ENCODE results near the gene PLCH2. TPM values are rescaled to one million over a fixed set of nuclear protein-coding genes. Genes with fewer than 3 reads are reported as not detected.

The PLCH2 gene
- polyA plus RNA-seq, 1 of the 3 experiments (the other 2 are of a cell fraction): 0.08 TPM

DNA sequence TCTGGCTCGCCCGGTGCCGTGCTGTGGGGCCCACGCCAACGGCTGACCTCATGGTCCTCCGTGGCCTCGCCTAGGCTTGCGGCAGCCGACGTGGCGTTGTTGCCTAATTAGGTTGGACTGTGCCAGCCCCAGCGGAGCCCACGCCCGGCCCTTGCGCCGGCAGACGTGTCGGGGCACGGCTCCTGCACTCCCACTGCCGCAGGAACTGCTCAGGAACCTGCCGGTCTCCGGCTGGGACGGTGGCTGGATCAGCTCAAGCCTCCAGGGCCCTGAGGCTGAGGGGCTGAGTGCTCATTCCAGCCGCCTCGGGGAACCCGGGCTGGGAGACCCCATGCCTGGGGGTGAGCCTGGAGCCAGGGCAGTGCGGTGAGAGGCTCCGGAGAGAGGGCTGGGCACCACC lies 47.6 kb upstream of the PLCH2 start:
- Histone ChIP-seq H3K9me2 (no peaks in the 10 kb centered on the region), H4K20me1 (ENCODE audit: insufficient read depth) (no peaks in the 10 kb centered on the region), H3K79me2 (ENCODE audit: insufficient read depth) (no peaks in the 10 kb centered on the region), H3K4me1 (ENCODE audit: control insufficient read depth in 1 of 2, insufficient read depth in 2 of 2, low read depth in 1 of 2, low read length in 1 of 2) (peaks cover 0 to 3% of the 10 kb centered on the region in 2 experiments; a peak in 1 of 4 replicates), H3K4me2 (no peak overlapping the region), H3K27ac (ENCODE audit: low read depth in 2 of 2, low read length in 1 of 2) (no peak overlapping the region), H3K9ac (no peak overlapping the region), H3K9me3 (no peaks in the 10 kb centered on the region), H3K36me3 (replicated peaks in 1 of 2; ENCODE audit: control insufficient read depth in 1 of 2, insufficient read depth in 2 of 2, low read length in 1 of 2) (no peaks in the 10 kb centered on the region), H3K27me3 (ENCODE audit: insufficient read depth) (peaks cover 6% of the 10 kb centered on the region), H3F3A (replicated peaks; ENCODE audit: insufficient read depth) (no peaks in the 10 kb centered on the region), H2AFZ (ENCODE audit: low read depth) (no peak overlapping the region), H3K4me3 (ENCODE audit: low read depth in 2 of 2, low read length in 1 of 2) (no peak overlapping the region)
- TF ChIP-seq ELF1 (IDR thresholded peaks at IDR 0.05): no peak
- TF ChIP-seq EP300 (IDR thresholded peaks at IDR 0.05; ENCODE audit: borderline replicate concordance in 1 of 2, low read depth in 1 of 2, low read length in 1 of 2): no peak
- TF ChIP-seq RCOR1 (IDR thresholded peaks at IDR 0.05; ENCODE audit: low read length): no peak
- TF ChIP-seq, protein P1, sequence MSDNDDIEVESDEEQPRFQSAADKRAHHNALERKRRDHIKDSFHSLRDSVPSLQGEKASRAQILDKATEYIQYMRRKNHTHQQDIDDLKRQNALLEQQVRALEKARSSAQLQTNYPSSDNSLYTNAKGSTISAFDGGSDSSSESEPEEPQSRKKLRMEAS (IDR thresholded peaks at IDR 0.05; ENCODE audit: low read depth): no peak
- TF ChIP-seq, protein P2, sequence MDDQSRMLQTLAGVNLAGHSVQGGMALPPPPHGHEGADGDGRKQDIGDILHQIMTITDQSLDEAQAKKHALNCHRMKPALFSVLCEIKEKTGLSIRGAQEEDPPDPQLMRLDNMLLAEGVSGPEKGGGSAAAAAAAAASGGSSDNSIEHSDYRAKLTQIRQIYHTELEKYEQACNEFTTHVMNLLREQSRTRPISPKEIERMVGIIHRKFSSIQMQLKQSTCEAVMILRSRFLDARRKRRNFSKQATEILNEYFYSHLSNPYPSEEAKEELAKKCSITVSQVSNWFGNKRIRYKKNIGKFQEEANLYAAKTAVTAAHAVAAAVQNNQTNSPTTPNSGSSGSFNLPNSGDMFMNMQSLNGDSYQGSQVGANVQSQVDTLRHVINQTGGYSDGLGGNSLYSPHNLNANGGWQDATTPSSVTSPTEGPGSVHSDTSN (IDR thresholded peaks at IDR 0.05): no peak
- no peak for TF ChIP-seq NFIC (IDR thresholded peaks at IDR 0.05; ENCODE audit: borderline replicate concordance)
- TF ChIP-seq, protein P3, sequence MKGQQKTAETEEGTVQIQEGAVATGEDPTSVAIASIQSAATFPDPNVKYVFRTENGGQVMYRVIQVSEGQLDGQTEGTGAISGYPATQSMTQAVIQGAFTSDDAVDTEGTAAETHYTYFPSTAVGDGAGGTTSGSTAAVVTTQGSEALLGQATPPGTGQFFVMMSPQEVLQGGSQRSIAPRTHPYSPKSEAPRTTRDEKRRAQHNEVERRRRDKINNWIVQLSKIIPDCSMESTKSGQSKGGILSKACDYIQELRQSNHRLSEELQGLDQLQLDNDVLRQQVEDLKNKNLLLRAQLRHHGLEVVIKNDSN (IDR thresholded peaks at IDR 0.05; ENCODE audit: borderline replicate concordance, low read depth): no peak
- TF ChIP-seq GATA2 (CRISPR knock-in tag; IDR thresholded peaks at IDR 0.05): no peak
- TF ChIP-seq YY1 (IDR thresholded peaks at IDR 0.05; ENCODE audit: low read depth): no peak
- no peak for TF ChIP-seq MEF2A (IDR thresholded peaks at IDR 0.05; ENCODE audit: borderline replicate concordance, low read depth)
- TF ChIP-seq TCF12 (IDR thresholded peaks at IDR 0.05): no peak
- TF ChIP-seq FOSL2 (IDR thresholded peaks at IDR 0.05; ENCODE audit: borderline replicate concordance, low read depth): no peak
- no peak for TF ChIP-seq FOXM1 (IDR thresholded peaks at IDR 0.05; ENCODE audit: low read depth)
- TF ChIP-seq CHD2 (IDR thresholded peaks at IDR 0.05; ENCODE audit: low read length, partially characterized antibody): no peak
- no peak for TF ChIP-seq JUND (IDR thresholded peaks at IDR 0.05)
- no peak for TF ChIP-seq RFX5 (IDR thresholded peaks at IDR 0.05; ENCODE audit: low read length)
- no peak for TF ChIP-seq NRF1 (IDR thresholded peaks at IDR 0.05; ENCODE audit: low read depth, low read length)
- DNase-seq: no peak
- WGBS (ENCODE audit: low lambda C conversion rate): 79% methylated on average over 14 of the region's 28 CpGs
- CTCF ChIA-PET: interaction anchor here (3.5 kb wide), 1 partner anchor 14 kb away, joined by 13 read pairs; no protein-coding TSS in a partner anchor
- POLR2A ChIA-PET: no interaction called here

DNA sequence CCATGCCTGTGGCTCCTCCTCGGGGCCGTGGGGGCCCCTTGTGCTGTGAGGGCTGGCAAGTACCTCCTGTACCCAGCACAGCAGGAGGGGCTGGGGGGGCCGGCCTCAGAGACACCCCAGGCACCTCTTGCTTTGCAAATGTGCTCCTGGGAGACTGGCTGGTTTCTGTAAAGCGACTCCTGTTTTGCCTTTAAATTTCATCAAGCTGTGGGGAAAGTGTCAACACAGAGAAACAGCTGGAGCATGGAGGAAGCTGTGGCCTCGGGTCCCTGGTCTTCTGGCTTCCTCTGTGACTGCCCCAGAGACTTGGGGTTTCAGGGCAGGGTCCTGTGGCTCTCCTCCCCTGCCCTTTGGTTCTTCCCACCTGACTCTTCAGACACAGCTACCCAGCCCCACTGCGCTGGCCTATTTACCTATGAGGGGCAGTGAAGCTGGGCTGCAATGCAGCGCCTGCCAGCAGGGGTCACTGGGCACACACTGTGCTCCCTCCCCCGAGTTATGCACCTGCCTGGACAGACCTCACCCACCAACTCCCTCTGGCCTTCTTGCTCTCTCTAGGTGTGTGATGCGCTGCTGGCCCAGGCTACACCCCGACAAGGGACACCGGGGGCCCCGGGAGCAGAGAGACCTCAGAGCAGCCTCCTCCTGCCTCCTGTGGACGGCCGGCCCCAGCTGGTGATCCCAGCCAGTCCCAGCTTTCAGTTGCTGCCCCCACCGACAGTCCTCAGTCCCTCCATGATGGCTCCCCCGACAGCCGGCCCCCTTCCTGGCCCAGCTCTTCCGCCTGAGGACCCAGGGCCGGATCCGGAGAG lies 46.1 kb upstream of the PLCH2 start:
- Histone ChIP-seq H2AFZ (ENCODE audit: low read depth) (no peak overlapping the region), H3K79me2 (ENCODE audit: insufficient read depth) (no peaks in the 10 kb centered on the region), H3F3A (replicated peaks; ENCODE audit: insufficient read depth) (no peaks in the 10 kb centered on the region), H3K4me2 (no peak overlapping the region), H3K4me1 (ENCODE audit: control insufficient read depth in 1 of 2, insufficient read depth in 2 of 2, low read depth in 1 of 2, low read length in 1 of 2) (peaks cover 0 to 3% of the 10 kb centered on the region in 2 experiments; a peak in 1 of 4 replicates), H3K27ac (ENCODE audit: low read depth in 2 of 2, low read length in 1 of 2) (no peak overlapping the region), H3K9me2 (no peaks in the 10 kb centered on the region), H3K27me3 (ENCODE audit: insufficient read depth) (peaks cover 11% of the 10 kb centered on the region), H3K9me3 (no peaks in the 10 kb centered on the region), H4K20me1 (ENCODE audit: insufficient read depth) (no peaks in the 10 kb centered on the region), H3K36me3 (replicated peaks in 1 of 2; ENCODE audit: control insufficient read depth in 1 of 2, insufficient read depth in 2 of 2, low read length in 1 of 2) (no peaks in the 10 kb centered on the region), H3K9ac (no peak overlapping the region), H3K4me3 (ENCODE audit: low read depth in 2 of 2, low read length in 1 of 2) (no peak overlapping the region)
- WGBS (ENCODE audit: low lambda C conversion rate): 81% methylated on average over 6 of the region's 20 CpGs
- ChIA-PET POLR2A (no interaction called here), CTCF (interaction anchor here (1.2 to 3.5 kb wide), 7 partner anchors 10 to 117 kb away, joined by 3 to 13 read pairs (median 7); no protein-coding TSS in a partner anchor)
- DNase-seq: no peak
- TF ChIP-seq ELF1 (IDR thresholded peaks at IDR 0.05) (no peak), EZH2phosphoT487 (IDR thresholded peaks at IDR 0.05; ENCODE audit: borderline replicate concordance, low read depth) (no peak), MEF2A (IDR thresholded peaks at IDR 0.05; ENCODE audit: borderline replicate concordance, low read depth) (no peak), SIN3A (IDR thresholded peaks at IDR 0.05; ENCODE audit: borderline replicate concordance, low read depth, low read length) (no peak), TCF12 (IDR thresholded peaks at IDR 0.05) (no peak), FOSL2 (IDR thresholded peaks at IDR 0.05; ENCODE audit: borderline replicate concordance, low read depth) (no peak)
- TF ChIP-seq, protein P4, sequence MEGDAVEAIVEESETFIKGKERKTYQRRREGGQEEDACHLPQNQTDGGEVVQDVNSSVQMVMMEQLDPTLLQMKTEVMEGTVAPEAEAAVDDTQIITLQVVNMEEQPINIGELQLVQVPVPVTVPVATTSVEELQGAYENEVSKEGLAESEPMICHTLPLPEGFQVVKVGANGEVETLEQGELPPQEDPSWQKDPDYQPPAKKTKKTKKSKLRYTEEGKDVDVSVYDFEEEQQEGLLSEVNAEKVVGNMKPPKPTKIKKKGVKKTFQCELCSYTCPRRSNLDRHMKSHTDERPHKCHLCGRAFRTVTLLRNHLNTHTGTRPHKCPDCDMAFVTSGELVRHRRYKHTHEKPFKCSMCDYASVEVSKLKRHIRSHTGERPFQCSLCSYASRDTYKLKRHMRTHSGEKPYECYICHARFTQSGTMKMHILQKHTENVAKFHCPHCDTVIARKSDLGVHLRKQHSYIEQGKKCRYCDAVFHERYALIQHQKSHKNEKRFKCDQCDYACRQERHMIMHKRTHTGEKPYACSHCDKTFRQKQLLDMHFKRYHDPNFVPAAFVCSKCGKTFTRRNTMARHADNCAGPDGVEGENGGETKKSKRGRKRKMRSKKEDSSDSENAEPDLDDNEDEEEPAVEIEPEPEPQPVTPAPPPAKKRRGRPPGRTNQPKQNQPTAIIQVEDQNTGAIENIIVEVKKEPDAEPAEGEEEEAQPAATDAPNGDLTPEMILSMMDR (IDR thresholded peaks at IDR 0.05): peak; percentile 35; the same call in 1 of the 2 replicates
